Activated CD4-positive, CD25-positive, alpha-beta regulatory T cell treated with anti-CD3 and anti-CD28 coated beads, Interleukin-2, amount 50 U/mL, for 24 hours (primary cell): ENCODE results near the gene CHRD.

Source experiments
- ATAC-seq, 2 donors: fragments of 150-1000 bp; cut with Tn5 transposase; one replicate each; pipeline ENCODE4 v1.10.0; 2021; ENCODE audit warnings: mild to moderate bottlenecking in 1 of 2, moderate library complexity in 1 of 2

The CHRD gene

DNA sequence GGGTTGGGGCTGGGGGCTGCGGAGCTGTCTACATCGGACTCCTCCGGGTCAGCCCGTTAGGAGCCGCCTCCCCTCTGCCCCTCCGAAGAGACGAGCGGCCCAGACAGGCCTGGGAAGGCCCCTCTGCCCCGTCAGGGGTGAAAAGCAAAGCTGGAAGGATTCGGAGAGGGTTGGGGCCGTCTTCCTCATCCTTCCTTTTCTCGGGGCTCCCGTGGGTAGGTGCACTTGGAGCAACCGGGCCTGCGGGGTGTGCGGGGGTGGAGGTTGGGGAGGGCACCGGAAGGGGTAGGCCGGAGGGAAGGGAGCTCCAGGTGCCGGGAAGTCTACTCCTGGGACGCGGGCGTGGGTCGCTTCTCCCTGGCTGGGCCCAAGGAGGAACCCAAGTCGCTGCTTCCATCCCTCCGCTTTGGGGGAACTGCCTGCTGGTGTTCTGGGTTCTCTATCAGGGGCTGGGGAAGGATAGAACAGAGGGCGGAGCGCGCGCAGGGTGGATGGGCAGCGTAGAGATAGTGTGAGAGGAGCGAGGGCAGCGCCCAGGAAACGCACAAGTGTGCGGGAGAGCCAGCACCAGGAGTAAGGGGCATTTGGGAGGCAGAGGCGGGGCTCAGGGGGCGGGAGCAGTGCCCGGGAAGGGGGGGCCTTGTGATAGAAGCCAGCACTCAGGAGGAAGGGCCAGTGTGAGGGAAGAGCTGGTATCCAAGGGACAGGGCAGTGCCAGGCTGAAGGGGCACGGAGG is 17.8 kb upstream of the CHRD start:
- peak; percentile 11 to 17 for ATAC-seq

DNA sequence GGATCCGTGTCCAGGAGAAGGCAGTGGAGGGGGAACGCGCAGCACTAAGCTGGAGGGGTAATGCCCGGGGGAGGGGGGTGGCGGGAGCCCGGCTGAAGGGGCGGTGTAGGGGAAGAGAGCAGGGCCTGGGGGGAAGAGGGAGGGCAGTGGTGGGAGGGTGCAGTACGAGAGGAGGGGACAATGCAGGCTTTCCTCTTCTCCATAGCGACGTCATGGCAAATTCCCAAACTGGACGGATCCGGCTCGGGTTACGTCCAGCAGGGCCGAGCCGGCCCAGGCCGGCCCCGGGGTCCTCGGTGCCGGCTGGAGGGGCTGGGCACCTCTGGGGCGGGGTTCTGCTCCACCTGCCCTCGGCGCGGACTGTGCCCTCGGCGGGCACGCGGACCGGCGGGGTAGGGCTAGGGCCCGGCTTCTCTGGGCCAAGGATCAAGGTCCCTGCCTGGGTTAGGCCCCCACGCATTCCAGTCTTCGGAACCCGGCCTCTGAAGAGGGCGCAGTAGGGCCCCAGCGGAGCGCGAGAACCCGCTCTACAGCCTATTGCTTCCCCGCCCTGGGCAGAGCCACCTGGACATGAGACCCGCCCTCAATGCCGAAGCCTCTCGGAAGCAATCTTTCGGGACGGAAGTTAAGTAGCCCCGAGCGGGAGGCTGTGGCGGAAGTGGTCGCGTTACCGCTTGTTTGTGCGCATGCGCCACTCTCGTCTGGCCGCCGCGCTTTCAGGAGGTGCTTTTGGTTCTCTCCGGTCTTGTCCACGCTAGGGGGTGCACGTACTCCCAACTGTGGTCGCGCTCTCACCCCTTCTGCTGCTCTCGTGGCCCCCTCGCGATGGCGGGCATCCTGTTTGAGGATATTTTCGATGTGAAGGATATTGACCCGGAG is 16.9 kb upstream of the CHRD start:
- peak; percentile 87 for ATAC-seq

DNA sequence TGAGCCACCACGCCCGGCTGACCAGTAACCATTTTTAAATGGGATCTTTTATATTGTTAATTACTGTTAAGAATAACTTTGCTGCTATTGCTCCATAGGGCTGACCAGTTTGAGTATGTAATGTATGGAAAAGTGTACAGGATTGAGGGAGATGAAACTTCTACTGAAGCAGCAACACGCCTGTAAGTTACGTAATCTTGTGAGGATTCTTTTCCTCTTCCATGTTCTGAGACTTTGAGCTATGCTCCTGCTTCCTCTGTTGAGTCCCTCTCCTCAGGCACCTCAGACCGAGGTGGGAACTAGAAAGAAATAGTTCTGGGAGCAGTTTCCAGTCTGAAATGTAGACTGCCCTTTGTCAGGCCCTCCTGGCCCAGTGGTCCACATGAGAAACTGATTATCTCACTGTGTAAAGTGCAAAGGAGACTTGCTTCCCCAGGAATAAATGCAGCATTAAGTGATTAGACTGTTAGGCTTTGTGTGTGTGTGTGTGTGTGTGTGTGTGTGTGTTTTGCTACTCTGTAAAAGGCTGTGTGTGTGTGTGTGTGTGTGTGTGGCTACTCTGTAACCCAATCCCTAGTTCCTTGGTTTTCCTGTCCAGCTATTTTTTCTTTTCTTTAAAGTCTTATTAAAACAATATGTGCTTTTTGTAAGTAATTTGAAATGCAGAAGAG is 13.1 kb upstream of the CHRD start:
- no peak for ATAC-seq

DNA sequence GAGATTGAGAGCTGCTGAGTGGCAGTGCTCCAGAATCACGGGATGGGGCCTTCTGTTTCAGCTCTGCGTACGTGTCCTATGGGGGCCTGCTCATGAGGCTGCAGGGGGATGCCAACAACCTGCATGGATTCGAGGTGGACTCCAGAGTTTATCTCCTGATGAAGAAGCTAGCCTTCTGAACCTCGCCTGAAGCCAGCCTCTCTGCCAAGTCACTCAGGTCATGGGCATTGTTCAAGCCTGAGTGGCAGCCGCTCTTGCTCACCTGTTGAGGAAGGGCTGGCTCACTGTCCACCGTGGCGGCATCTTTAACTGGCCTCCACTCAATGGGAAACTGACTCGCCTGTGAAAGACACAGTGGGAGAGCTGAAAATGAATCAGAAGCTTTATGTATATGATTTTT is 11.7 kb upstream of the CHRD start:
- ATAC-seq, result no peak

DNA sequence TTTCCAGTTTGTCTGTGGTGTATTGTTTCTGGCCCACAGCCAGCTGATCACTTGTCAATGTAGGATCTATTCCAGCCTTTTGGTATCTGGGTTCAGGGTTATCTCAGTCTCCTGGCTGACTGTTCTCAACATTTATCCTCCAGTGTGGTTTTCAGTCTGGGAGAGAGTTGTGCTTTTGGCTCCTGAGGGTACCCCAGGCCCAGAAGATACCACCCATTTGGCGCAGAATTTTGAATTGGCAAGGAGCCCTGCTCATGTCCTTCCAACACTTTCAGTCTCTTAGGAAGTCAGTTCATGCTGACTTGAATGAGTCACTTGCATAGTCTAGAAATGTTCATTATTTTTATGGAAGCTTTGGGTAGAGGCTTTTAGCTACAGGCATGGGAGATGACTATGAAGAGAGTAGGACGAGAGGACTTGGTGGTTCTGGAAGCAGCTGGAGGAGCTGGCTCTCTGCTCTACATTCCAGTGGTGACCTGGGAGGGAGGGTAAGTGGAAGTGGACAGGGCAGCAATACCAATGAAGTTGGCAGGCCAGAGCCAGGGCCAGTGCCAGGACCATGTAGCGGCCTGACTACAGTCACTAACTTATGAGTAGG is 11.2 kb upstream of the CHRD start:
- ATAC-seq, result no peak

DNA sequence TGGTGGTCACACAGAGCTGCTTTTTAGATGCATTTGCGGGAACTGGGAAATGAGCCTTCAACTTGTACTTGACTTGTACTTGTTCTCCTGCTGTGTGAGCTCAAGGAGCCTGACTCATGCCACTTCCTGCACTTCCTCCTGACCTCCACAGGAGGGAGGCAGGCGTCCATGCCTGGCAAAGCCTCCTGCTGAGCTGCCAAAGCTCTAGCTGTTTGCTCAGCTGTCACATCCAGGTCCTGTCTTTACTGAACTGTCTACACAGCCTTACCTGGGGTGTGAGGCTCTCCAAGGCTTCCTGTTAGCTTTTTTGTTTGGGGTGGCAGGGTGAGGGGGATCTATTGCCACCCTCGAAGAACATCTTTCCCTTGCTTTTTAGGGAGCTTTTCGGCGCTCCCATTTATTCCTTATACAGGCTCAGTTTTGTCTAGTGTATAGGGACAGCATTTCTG is 8.3 kb upstream of the CHRD start:
- peak; percentile 89 to 92 for ATAC-seq

DNA sequence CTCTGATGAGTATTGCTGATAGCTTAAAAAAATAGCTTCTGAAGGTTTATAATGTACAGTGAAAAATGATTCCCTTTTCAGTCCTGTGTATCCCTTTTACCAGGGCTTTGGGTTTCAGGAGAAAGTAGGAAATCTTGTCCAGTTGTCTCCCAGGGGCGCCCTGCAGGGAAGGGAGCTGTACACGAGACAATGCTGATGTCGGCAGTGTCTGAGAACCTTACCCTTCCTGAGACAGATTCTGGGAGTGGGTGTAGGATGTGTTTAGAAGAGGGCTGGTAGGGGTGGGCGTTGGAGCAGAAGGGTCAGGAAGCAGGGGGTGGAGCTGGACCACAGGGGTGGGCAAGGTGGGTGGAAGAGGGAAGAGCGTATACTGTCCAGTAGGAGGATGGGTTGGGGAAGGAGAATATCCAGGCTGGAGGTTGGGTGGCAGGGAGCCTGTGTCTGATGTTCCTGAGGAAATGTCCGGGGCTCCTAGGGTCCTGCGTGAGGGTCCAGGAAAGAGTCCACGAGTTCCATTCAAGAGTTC is 7.5 kb upstream of the CHRD start:
- ATAC-seq, result no peak

DNA sequence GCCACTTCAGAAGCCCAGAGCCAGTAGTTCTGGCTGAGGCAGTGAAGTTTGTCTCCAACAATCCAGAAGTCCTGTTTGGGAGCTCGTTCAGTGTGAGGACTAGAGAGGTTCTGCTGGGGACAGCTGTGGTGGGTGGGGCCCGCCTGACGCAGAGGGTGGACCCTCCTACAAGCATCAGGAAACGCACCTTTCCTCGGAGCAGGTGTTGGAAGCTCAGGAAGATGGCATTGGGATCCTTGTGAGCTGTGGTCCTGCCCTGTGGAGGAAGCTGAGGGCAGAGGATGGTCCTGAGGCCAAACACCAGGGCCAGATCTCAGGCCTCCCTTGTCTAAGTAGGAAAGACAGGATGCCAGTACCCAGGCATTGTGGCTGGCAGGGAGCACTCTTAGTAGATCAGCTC is 6.9 kb upstream of the CHRD start:
- ATAC-seq, result no peak

DNA sequence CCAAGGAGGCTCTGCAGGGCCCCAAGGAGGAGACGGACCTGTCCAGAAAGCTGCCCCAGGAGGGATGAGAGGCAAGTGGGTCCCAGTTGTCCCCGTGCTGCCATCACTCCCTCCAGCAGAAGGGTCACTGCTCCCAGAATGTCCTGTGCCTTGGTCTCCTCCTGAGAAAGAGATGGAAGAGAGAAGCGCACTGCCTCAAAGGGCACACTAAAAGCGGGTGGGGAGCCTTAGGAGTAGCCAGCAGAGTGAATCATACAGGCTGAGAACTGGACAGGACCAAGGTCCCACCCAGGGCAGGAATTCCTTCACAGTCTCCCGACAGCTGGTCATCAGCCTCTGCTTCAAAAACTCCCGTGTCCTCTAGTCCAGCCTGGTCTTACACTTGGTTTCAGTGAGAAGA is 6.4 kb upstream of the CHRD start:
- ATAC-seq, result no peak

DNA sequence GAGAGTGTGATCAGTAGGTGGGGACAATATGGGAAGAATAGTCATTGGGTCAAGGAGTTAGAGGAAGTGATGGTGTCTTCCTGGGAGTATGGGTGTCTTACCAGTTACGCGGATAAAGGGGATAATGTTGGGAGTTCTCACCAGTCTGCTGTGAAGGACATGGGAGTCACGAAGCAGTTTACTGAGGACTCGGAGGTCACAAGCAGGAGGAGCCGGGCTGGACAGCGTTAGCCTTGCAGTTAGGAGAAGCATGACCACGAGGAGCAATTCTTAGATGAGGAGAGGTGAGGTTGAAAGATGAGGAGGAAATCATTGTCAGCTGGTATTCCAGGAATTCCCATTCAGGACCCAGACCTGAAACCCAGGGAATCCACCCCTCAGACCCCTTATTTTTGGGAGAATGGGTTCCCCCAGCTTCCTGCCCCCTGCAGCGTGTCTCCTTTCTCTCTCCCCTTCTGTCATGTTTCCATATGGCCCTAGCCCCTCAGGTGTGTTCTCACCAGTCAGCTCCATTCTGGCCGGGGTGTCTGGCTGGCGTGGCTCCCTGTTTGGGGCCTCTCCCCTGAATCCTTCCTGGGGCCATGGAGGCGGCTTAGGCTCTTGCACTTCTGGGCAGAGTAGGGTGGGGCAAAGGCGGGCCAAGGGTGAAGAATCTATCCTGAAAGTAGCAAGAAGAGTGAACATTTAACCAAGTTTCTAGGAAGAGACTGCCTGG is 4.0 kb upstream of the CHRD start:
- no peak for ATAC-seq

DNA sequence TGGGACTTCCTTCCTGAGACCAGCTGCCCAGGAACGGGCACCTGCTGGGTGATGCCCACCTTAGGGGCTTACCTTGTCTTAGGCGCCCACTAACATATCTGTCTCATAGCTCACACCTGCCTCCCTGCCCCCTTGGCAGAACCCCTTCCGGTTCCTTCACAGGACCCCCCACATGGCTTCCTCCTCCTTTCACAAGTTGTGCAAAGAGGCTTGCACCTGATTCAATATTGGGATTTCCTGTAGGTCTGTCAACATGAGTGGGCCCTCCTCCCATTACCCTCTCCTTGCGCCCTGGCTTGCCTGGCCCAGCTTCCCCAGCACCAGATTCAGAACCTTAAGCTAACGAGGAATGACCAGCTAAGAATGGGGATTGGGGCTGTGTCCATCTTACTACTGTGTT is 2.5 kb upstream of the CHRD start:
- no peak for ATAC-seq

DNA sequence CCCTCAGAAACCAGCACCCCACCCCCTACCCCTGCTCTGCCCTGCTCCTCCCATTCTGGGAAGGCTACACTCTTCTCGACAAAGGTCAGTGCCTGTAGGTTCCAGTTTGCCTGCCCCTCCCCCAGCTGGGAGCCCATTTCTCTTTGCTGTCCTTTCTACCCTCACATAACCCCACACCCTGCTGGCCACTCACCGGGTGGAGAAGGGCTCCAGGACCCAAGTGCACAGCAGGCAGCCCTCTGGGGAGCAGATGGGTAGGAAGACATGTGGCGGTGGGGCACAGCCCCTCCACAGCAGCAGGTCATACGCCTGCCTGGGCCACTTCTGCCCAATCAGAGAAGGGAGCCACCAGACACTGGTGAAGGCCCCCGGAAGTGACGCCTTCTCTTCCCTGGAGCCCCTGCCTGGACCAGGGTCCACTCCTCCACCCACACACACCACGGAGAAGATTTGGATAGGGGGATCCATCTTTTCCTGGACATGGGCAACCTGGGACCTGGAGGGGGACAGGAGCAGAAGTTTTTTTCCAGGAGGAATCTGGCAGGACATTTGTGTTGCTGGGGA is 1.9 kb upstream of the CHRD start, which contains the start of gene THPO:
THPO (minus strand) TSS at position 326 of the 564 bp plus-strand sequence. CDS start 1,948 bp downstream, outside the sequence.
- ATAC-seq, result no peak

DNA sequence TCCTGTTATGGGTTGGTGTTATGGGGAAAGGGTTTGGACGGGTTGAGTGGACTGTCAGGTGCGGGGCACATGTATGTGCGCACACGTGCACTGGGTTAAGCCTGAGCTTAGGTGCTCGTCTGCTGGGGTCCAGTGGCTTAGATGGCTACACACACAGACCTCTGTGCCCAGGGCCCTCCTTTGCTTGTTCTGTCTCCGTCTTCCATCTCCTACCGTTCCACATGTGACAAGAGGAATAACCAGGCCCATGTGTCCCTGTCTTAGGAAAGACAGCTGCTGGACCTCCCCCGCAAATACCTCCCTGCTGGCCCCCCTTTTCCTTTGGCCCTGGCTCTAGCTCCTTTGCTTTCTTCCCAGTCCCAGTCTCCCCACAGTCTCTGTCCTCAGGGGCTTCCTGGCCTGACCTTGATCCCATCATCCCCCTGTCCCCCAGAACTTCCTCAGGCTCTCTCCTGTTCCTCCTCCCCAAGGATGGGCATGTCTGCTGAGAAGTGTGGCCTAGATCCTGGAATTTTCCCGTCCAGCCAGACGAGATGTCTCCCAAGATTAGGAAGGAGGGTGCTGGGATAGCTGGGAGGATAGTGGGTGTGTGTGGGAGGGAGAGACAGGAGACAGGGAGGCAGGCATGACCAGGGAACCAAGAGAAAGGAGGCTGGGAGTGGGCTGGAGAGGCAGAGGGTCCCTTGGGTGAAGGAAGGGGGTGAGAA is 1.1 kb upstream of the CHRD start:
- ATAC-seq, result no peak

DNA sequence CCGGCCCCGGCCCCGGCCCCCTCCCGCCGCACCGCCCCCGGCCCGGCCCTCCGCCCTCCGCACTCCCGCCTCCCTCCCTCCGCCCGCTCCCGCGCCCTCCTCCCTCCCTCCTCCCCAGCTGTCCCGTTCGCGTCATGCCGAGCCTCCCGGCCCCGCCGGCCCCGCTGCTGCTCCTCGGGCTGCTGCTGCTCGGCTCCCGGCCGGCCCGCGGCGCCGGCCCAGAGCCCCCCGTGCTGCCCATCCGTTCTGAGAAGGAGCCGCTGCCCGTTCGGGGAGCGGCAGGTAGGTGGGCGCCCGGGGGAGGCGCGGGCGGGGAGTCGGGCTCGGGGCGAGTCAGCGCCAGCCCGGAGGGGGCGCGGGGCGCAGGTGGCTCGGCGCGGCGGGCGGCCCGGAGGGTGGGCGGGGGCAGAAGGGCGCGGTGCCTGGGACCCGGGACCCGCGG is 352 bp downstream of the CHRD start:
- ATAC-seq, result peak; percentile 10 to 15

DNA sequence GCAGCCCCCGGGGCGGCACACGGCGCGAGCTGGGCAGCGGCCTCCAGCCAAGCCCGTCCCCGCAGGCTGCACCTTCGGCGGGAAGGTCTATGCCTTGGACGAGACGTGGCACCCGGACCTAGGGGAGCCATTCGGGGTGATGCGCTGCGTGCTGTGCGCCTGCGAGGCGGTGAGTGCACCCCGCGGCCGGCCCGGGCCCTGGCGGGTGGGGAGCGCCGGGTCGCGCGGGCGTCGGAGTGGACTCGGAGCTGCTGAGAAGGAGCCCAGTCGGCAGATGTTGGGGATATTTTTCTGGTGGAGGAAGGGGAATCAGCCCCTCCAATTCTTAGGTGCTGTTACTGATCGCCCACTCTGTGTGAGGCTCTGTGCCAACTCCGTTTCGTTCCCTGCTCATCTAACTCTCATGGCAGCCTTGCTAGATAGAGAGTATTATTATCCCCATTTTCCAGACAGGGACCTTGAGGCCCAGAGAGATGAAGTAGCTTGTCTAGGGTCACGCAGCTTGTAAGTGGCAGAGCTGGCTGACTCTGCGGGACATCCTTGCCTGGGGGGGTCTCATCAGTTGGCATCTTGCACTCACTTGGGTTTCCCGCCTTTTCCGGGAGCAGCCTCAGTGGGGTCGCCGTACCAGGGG is 890 bp downstream of the CHRD start:
- ATAC-seq, result peak; percentile 18 to 30

DNA sequence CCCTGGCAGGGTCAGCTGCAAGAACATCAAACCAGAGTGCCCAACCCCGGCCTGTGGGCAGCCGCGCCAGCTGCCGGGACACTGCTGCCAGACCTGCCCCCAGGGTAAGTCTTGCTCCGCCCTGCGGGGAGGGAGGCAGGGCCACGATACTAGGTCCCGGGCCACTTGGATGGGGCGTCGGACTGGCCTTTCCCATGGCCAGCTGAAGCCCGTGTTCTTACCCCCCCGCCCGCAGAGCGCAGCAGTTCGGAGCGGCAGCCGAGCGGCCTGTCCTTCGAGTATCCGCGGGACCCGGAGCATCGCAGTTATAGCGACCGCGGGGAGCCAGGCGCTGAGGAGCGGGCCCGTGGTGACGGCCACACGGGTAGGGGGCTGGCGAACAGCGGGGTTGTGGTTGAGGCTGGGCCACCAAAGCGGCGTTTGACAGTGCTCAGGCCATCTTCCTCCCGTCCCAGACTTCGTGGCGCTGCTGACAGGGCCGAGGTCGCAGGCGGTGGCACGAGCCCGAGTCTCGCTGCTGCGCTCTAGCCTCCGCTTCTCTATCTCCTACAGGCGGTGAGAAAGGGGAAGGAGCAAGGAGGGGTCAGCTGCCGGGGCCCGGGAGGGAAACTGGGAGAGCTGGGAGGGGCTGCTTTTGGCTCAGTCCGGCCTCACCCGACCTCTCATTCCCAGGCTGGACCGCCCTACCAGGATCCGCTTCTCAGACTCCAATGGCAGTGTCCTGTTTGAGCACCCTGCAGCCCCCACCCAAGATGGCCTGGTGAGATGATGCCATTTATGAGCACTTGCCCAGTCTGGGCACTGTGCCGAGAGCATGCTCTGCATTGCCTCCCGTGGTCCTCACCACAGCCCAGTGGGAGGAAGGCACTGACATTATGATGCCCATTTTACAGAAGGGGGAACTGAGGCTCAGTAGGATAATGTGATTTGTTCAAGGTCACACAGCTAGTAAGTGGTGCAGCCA is 1.7 kb downstream of the CHRD start:
- ATAC-seq, result no peak

DNA sequence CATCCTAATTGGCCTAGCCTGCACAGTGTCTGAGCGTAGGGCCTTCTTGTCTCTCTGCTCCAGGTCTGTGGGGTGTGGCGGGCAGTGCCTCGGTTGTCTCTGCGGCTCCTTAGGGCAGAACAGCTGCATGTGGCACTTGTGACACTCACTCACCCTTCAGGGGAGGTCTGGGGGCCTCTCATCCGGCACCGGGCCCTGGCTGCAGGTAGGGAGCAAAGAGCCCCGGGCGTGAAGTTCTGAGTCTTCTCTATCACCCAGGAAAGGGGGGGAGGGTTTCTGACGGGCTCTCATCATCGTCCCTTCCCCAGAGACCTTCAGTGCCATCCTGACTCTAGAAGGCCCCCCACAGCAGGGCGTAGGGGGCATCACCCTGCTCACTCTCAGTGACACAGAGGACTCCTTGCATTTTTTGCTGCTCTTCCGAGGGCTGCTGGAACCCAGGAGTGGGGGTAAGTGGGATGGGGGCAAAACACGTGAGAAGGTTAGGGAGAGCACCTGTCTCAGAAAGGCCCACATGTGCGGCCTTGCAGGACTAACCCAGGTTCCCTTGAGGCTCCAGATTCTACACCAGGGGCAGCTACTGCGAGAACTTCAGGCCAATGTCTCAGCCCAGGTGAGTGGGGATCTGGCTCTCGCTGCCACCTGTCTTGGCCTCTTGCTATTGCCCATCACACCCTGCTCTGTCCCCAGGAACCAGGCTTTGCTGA is 2.6 kb downstream of the CHRD start:
- no peak for ATAC-seq

DNA sequence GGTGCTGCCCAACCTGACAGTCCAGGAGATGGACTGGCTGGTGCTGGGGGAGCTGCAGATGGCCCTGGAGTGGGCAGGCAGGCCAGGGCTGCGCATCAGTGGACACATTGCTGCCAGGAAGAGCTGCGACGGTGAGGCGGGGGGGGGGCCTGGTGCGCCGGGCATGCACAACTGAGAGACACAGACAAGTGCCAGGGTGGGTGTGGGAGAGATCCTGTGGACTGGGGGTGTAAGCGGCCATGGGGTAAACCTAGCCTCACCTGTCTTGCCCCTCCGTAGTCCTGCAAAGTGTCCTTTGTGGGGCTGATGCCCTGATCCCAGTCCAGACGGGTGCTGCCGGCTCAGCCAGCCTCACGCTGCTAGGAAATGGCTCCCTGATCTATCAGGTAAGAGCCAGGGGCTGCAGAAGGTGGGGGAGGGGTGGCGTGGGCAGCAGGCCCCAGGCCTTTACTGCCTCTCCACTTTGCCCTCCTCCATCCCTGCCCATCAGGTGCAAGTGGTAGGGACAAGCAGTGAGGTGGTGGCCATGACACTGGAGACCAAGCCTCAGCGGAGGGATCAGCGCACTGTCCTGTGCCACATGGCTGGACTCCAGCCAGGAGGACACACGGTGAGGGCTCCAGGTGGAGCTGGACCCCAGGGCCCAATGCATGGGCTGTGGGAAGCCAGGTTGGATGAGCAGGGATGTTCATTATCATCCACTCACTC is 3.3 kb downstream of the CHRD start:
- ATAC-seq, result no peak
